GM19043 (cell line): ENCODE data around the gene PDE2A.
"Not testable (repeated sequence)": the region's sequence is repeated elsewhere in the genome, so short reads cannot be mapped to it uniquely, and the experiment has no call there.

Experiments used
- ATAC-seq: cut with Tn5 transposase; IDR thresholded peaks from one replicate; pipeline ENCODE4 v1.9.1; 2021; ENCODE audit warnings: low read depth; ENCODE audit not compliant: unreplicated experiment

PDE2A gene

GRCh38 chr11:72562431-72562830 lies 111.8 kb downstream of the PDE2A start:
- ATAC-seq: no peak

- ATAC-seq: no peak
Observed at GRCh38 chr11:72561856-72562255, 112.4 kb downstream of the PDE2A start.

- not testable (repeated sequence) for ATAC-seq
Observed at GRCh38 chr11:72560864-72561263, 113.4 kb downstream of the PDE2A start.

- ATAC-seq: no peak
Observed at GRCh38 chr11:72556433-72556832, 117.8 kb downstream of the PDE2A start.

DNA sequence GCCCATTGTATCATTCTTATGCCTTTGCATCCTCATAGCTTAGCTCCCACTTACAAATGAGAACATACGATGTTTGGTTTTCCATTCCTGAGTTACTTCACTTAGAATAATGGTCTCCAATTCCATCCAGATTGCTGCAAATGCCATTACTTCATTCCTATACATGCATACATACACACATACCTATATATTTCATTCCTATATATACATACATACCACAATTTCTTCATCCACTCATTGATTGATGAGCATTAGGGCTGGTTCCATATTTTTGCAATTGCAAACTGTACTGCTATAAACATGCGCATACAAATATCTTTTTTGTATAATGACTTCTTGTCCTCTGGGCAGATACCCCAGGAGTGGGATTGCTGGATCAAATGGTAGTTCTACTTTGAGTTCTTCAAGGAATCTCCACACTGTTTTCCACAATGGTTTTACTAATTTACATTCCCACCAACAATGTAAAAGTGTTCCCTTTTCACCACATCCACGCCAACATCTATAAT lies 119.2 kb downstream of the PDE2A start:
- ATAC-seq: not testable (repeated sequence)

DNA sequence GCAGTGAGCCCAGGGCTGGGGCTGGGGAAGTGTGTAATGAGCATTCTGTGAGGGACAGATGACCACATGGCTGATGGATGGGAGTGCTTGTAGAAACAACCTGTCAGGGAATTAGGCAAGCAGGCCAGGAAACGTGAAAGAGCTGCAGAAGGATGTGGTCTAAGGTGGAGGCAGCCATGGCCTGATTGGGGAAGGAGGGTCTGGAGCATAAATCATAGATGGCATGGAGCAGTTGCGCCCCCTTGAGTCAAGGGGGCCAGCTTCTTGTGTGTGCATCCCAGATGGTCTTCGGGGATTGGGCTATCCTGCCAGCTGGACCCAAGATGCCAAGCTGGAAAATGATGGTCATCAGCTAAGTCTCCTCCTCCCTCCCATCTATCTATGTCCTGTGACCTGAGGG lies 120.5 kb downstream of the PDE2A start:
- no peak for ATAC-seq

GRCh38 chr11:72552399-72552910 lies 121.8 kb downstream of the PDE2A start:
- ATAC-seq: no peak

DNA sequence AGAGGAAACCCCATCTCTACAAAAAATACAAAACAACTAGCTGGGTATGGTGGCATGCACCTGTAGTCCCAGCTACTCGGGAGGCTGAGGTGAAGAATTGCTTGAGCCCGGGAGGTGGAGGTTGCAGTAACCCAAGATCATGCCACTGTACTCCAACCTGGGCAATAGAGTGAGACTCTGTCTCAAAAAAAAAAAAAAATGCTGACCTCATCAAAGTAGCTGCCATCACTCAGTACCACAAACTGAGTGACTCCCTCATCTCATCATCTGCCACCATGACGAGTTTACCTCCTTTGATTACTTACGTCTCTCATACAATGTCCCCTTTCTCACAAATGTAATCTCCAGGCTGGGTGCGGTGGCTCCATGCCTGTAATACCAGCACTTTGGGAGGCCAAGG lies 122.7 kb downstream of the PDE2A start:
- ATAC-seq: no peak

- no peak for ATAC-seq
Observed at GRCh38 chr11:72548463-72548862, 125.8 kb downstream of the PDE2A start.

GRCh38 chr11:72546866-72547265 lies 127.4 kb downstream of the PDE2A start:
- ATAC-seq: no peak

GRCh38 chr11:72544589-72544988 lies 129.6 kb downstream of the PDE2A start:
- no peak for ATAC-seq

DNA sequence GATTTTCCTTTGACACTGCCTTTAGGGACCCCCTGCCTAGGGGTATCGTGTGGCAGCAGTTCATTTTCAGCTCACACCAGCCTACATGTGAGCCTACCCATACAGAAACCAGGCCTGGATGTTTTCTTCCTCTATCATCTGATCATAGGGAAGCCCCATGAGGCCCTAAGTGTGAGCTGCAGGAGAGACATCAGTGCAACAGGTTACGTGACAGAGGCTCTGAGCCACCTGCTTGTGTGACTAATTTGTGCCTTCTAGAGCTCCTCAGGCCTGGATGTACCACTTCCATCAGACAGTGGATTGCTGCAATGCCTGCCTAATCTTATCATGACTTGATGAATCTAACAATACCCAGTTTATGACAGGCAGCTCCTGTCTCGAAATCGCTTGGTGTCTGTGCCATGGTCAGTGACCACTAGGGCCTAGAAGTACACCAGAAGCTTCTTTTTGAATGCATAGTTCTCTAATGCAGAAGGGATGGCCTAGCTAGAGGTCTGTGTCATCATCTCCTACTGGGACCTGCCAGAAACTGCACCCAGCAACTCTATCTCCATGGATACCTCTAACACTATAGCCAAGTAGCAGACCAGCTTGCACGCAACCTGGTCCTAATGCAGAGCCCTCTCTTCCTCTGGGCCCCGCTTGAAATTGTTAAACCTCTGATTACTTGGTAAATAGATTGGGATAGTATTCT lies 130.2 kb downstream of the PDE2A start:
- no peak for ATAC-seq

DNA sequence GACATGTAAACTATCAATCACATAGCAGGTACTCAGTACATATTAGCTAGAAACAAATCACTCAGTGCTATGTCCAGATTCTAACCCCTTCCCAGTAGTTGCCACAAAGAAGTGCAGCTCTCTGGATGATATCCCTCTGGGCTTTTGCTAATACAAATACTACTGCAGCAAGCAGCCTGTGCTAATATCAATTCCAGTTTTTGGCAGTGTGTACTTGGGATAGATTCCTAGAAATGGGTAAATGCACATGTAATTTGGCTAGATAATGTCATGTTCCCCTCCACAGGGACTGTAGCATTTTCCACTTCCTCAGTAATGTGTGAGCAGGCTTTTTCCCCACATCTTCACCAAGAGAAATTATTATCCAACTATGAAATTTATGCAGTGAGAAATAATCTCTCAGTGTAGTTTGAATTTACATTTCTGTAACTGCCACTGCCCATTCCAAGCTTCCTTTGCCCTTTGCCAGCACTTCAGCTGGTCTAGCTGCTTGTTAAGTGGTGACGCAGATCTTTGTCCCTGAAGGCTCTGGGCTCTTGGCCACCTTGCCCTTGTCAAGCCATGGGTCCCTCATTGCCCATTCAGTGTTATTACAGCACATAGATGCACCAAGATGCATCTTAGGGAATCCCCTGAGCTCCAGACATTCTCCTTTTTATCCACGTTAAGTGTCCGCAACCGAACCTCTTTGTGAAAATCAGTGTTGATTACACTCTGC lies 132.8 kb downstream of the PDE2A start:
- ATAC-seq: no peak

- no peak for ATAC-seq
Observed at GRCh38 chr11:72537051-72537450, 137.2 kb downstream of the PDE2A start.

GRCh38 chr11:72535194-72535547 lies 139.1 kb downstream of the PDE2A start:
- no peak for ATAC-seq

GRCh38 chr11:72534371-72535193 lies 139.6 kb downstream of the PDE2A start:
- ATAC-seq: no peak

DNA sequence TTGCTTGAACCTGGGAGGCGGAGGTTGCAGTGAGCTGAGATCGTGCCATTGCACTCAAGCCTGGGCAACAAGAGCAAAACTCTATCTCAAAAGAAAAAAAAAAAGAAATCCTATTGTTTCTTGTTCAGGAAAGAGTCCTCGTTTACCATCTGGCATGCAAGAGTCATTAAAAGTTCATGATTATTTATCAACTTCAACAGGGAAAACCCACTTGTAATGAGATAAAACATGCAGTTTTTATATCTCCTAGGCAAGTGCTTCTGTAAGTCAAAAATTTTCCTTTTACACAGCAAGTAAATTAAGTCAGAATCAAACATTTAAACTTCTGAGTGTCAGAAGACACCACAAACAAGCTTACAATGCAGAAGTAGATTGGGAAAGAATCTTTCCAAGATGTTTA lies 145.2 kb downstream of the PDE2A start:
- ATAC-seq: no peak

- ATAC-seq: no peak
Observed at GRCh38 chr11:72528121-72528520, 146.1 kb downstream of the PDE2A start.
